HG03457 (cell line): ENCODE measurements around the gene PLPPR1.

Source experiments
- ATAC-seq: cut with Tn5 transposase; IDR thresholded peaks from one replicate; pipeline ENCODE4 v1.9.1; 2021; ENCODE audit warnings: moderate number of reproducible peaks; ENCODE audit not compliant: unreplicated experiment

PLPPR1 gene

GRCh38 chr9:101200852-101201251, 172.3 kb downstream of the PLPPR1 start:
- no peak for ATAC-seq

GRCh38 chr9:101201630-101202029, 173.1 kb downstream of the PLPPR1 start:
- no peak for ATAC-seq

GRCh38 chr9:101209670-101210069, 181.1 kb downstream of the PLPPR1 start:
- no peak for ATAC-seq

GRCh38 chr9:101212661-101213060, 184.1 kb downstream of the PLPPR1 start:
- no peak for ATAC-seq

GRCh38 chr9:101219030-101219429, 190.5 kb downstream of the PLPPR1 start:
- ATAC-seq: no peak

- ATAC-seq: no peak
These were observed 191.8 kb downstream of the PLPPR1 start for GRCh38 chr9:101220341-101220740.

- no peak for ATAC-seq
These were observed 196.7 kb downstream of the PLPPR1 start for GRCh38 chr9:101225271-101225670.

- no peak for ATAC-seq
These were observed 197.6 kb downstream of the PLPPR1 start for GRCh38 chr9:101226161-101226560.

- ATAC-seq: no peak
These were observed 198.3 kb downstream of the PLPPR1 start for GRCh38 chr9:101226803-101227202.

GRCh38 chr9:101229606-101230005, 201.1 kb downstream of the PLPPR1 start:
- no peak for ATAC-seq

GRCh38 chr9:101232405-101232977, 204.0 kb downstream of the PLPPR1 start:
- ATAC-seq: no peak

GRCh38 chr9:101235105-101235866, 206.8 kb downstream of the PLPPR1 start:
- no peak for ATAC-seq

GRCh38 chr9:101242651-101243050, 214.1 kb downstream of the PLPPR1 start:
- no peak for ATAC-seq

GRCh38 chr9:101246691-101247090, 218.2 kb downstream of the PLPPR1 start:
- ATAC-seq: no peak

GRCh38 chr9:101247297-101247696, 218.8 kb downstream of the PLPPR1 start:
- ATAC-seq: no peak

- no peak for ATAC-seq
These were observed 226.4 kb downstream of the PLPPR1 start for GRCh38 chr9:101254733-101255433.

GRCh38 chr9:101264727-101265126, 236.2 kb downstream of the PLPPR1 start:
- no peak for ATAC-seq

- ATAC-seq: no peak
These were observed 236.7 kb downstream of the PLPPR1 start for GRCh38 chr9:101265261-101265660.

GRCh38 chr9:101268426-101268825, 239.9 kb downstream of the PLPPR1 start:
- no peak for ATAC-seq

- no peak for ATAC-seq
These were observed 241.2 kb downstream of the PLPPR1 start for GRCh38 chr9:101269591-101270283.

- no peak for ATAC-seq
These were observed 241.8 kb downstream of the PLPPR1 start for GRCh38 chr9:101270302-101270701.
